Mesenchymal stem cell (in vitro differentiated cells and primary cell): ENCODE results near the gene KASH5.
"Not testable (repeated sequence)": the region's sequence is repeated elsewhere in the genome, so short reads cannot be mapped to it uniquely, and the experiment has no call there.

Source experiments
- DNase-seq: peaks from one replicate; pipeline ENCODE4 v3.0.0-alpha.2; 2013
- H2AFZ ChIP-seq: one replicate; pipeline ENCODE4 v1.6.1; 2013; ENCODE audit warnings: low read depth, mild to moderate bottlenecking, control low read depth, inconsistent platforms, low read length, moderate library complexity
- H2AK5ac ChIP-seq: 2 replicates; pipeline ENCODE4 v1.6.1; 2013; ENCODE audit warnings: low read length, moderate library complexity, mild to moderate bottlenecking, inconsistent platforms; ENCODE audit not compliant: severe bottlenecking
- H2BK120ac ChIP-seq: one replicate; pipeline ENCODE4 v1.6.1; 2013; ENCODE audit warnings: low read depth, mild to moderate bottlenecking, inconsistent platforms, low read length, moderate library complexity
- H2BK12ac ChIP-seq, 2 experiments: one replicate each; pipeline ENCODE4 v1.6.1; 2013; ENCODE audit warnings: inconsistent platforms in 2 of 2, low read length in 2 of 2, mild to moderate bottlenecking in 2 of 2, moderate library complexity in 2 of 2, control low read depth in 1 of 2
- H2BK15ac ChIP-seq: one replicate; pipeline ENCODE4 v1.6.1; 2013; ENCODE audit warnings: mild to moderate bottlenecking, low read depth, inconsistent platforms; ENCODE audit not compliant: poor library complexity, severe bottlenecking
- H2BK5ac ChIP-seq: 2 replicates; pipeline ENCODE4 v1.6.1; 2013; ENCODE audit warnings: low read depth, mild to moderate bottlenecking, low read length, control low read depth, inconsistent platforms; ENCODE audit not compliant: poor library complexity, severe bottlenecking
- H3K14ac ChIP-seq, 2 experiments: one replicate each; pipeline ENCODE4 v1.6.1; 2013; ENCODE audit warnings: inconsistent platforms in 2 of 2, low read length in 2 of 2, control low read depth in 1 of 2, mild to moderate bottlenecking in 1 of 2, moderate library complexity in 1 of 2
- H3K18ac ChIP-seq, 2 experiments: one replicate each; pipeline ENCODE4 v1.6.1; 2013; ENCODE audit warnings: inconsistent platforms in 2 of 2, low read length in 2 of 2, control low read depth in 1 of 2, low read depth in 1 of 2, mild to moderate bottlenecking in 1 of 2
- H3K23ac ChIP-seq, 2 experiments: one replicate each; pipeline ENCODE4 v1.6.1; 2013; ENCODE audit warnings: inconsistent platforms in 2 of 2, low read length in 2 of 2, mild to moderate bottlenecking in 2 of 2, moderate library complexity in 2 of 2, control low read depth in 1 of 2
- H3K27ac ChIP-seq: 2 replicates; pipeline ENCODE4 v1.5.1; 2013; ENCODE audit warnings: mild to moderate bottlenecking, moderate library complexity, low read length, control low read depth, inconsistent platforms; ENCODE audit not compliant: poor library complexity, severe bottlenecking
- H3K27me3 ChIP-seq, 2 experiments: 2 replicates each; pipeline versions ENCODE4 v1.6.1 to v1.7.0; 2013; ENCODE audit warnings: low read length in 2 of 2, mild to moderate bottlenecking in 2 of 2, moderate library complexity in 2 of 2, control low read depth in 1 of 2, inconsistent platforms in 1 of 2; ENCODE audit not compliant: control insufficient read depth in 1 of 2, insufficient read depth in 1 of 2
- H3K36me3 ChIP-seq, 2 experiments: 2 replicates each; pipeline versions ENCODE4 v1.6.1 to v1.7.0; 2013; ENCODE audit warnings: low read length in 2 of 2, control low read depth in 1 of 2, inconsistent platforms in 1 of 2, low read depth in 1 of 2, mild to moderate bottlenecking in 1 of 2; ENCODE audit not compliant: insufficient read depth in 2 of 2, control insufficient read depth in 1 of 2
- H3K4ac ChIP-seq, 2 experiments: one replicate each; pipeline ENCODE4 v1.6.1; 2013; ENCODE audit warnings: inconsistent platforms in 2 of 2, low read length in 2 of 2, mild to moderate bottlenecking in 2 of 2, moderate library complexity in 2 of 2, control low read depth in 1 of 2, low read depth in 1 of 2
- H3K4me1 ChIP-seq: 2 replicates; pipeline ENCODE4 v1.6.1; 2013; ENCODE audit warnings: low read depth, low read length, control low read depth; ENCODE audit not compliant: control insufficient read depth, insufficient read depth
- H3K4me2 ChIP-seq: 2 replicates; pipeline ENCODE4 v1.6.1; 2013; ENCODE audit warnings: low read length, mild to moderate bottlenecking, inconsistent platforms; ENCODE audit not compliant: poor library complexity, severe bottlenecking
- H3K4me3 ChIP-seq, 2 experiments: 2 replicates each; pipeline versions ENCODE4 v1.5.1 to v1.7.0; 2013; ENCODE audit warnings: low read length in 2 of 2, mild to moderate bottlenecking in 2 of 2, control low read depth in 1 of 2, low read depth in 1 of 2; ENCODE audit not compliant: insufficient read depth in 1 of 2
- H3K79me1 ChIP-seq: replicated peaks from 2 replicates; pipeline ENCODE4 v1.6.1; 2013; ENCODE audit warnings: mild to moderate bottlenecking, control low read depth, low read length, inconsistent platforms; ENCODE audit not compliant: poor library complexity, severe bottlenecking
- H3K9ac ChIP-seq: 2 replicates; pipeline ENCODE4 v1.7.0; 2013; ENCODE audit warnings: mild to moderate bottlenecking, low read length, moderate library complexity
- H3K9me3 ChIP-seq: 2 replicates; pipeline ENCODE4 v1.7.0; 2013; ENCODE audit warnings: mild to moderate bottlenecking, low read length; ENCODE audit not compliant: control insufficient read depth
- H4K8ac ChIP-seq: one replicate; pipeline ENCODE4 v1.6.1; 2013; ENCODE audit warnings: inconsistent platforms, mild to moderate bottlenecking, low read length, moderate library complexity
- H4K91ac ChIP-seq: one replicate; pipeline ENCODE4 v1.6.1; 2013; ENCODE audit warnings: mild to moderate bottlenecking, low read length, inconsistent platforms
- WGBS: methylation state at CpG from one replicate; pipeline ENCODE4 v1.1.7; 2013; ENCODE audit warnings: mixed read lengths; 5-methylcytosine and 5-hydroxymethylcytosine counted together

The KASH5 gene

DNA sequence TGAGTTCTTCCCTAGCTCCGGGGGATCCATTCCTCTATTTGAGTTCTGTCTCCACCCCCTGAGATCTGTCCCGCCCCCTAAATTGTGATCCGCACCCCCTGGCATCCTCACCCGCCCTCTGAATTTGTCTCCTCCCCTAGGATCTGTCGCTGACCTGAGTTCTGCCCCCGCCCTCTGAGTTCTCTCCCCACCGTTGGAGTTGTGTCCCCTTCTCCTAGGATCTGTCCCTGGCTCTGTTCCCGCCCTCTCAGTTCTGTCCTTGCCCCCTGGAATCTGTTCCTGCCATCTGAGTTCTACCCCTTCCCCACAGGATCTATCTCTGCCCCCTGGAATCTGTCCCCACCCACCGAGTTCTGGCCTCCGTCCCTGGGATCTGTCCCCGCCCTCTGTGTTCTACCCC is 54.3 kb downstream of the KASH5 start:
- no peak overlapping the region for H2BK15ac ChIP-seq
- no peaks in the 10 kb centered on the region for H3K9me3 ChIP-seq
- peaks cover 11% of the 10 kb centered on the region for H3K4me1 ChIP-seq
- no peak overlapping the region for H4K8ac ChIP-seq
- 11% methylated on average over 11 of the region's 11 CpGs for WGBS
- no peak overlapping the region for H3K14ac ChIP-seq
- no peak overlapping the region for H3K4ac ChIP-seq
- H3K4me3 ChIP-seq, result no peak overlapping the region
- H3K4me2 ChIP-seq, result no peak overlapping the region
- no peak for DNase-seq
- H4K91ac ChIP-seq, result no peak overlapping the region
- no peak overlapping the region for H2AK5ac ChIP-seq
- H3K18ac ChIP-seq, result no peak overlapping the region
- peaks cover 49 to 51% of the 10 kb centered on the region in 2 experiments for H3K27me3 ChIP-seq
- H3K79me1 ChIP-seq, result no peaks in the 10 kb centered on the region
- no peak overlapping the region for H3K27ac ChIP-seq
- no peak overlapping the region for H3K23ac ChIP-seq
- H2BK12ac ChIP-seq, result no peak overlapping the region
- H2BK5ac ChIP-seq, result no peak overlapping the region
- no peak overlapping the region for H2BK120ac ChIP-seq
- H3K9ac ChIP-seq, result no peak overlapping the region
- H3K36me3 ChIP-seq, result peaks cover 2 to 16% of the 10 kb centered on the region in 2 experiments
- no peak overlapping the region for H2AFZ ChIP-seq

DNA sequence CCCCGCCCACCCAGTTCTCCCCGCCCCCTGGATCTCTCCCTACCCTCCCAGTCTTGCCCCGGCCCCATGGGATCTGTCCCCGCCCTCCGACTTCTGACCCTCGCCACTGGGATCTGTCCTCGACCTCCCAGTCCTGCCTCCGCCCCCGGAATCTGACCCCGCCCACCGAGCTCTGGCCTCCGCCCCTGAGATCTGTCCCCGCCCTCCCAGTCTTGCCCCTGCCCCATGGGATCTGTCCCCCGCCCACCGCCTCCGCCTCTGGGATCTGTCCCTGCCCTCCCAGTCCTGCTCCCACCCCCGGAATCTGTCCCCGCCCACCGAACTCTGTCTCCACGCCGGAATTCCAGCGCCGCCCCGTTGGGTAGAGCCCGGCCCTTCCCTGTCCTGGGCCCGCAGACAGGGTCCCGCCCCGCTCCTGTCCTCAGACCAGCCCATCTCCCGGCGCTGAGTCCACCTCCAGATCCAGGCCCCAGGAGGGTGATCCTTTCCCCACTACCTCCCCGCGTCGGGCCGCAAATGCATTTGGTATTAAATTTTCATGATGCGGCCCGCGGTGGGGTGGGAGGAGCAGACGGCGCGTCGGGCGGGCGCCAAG is 54.8 kb downstream of the KASH5 start:
- H3K4me3 ChIP-seq, result peak overlapping the region; percentile 59 to 80

DNA sequence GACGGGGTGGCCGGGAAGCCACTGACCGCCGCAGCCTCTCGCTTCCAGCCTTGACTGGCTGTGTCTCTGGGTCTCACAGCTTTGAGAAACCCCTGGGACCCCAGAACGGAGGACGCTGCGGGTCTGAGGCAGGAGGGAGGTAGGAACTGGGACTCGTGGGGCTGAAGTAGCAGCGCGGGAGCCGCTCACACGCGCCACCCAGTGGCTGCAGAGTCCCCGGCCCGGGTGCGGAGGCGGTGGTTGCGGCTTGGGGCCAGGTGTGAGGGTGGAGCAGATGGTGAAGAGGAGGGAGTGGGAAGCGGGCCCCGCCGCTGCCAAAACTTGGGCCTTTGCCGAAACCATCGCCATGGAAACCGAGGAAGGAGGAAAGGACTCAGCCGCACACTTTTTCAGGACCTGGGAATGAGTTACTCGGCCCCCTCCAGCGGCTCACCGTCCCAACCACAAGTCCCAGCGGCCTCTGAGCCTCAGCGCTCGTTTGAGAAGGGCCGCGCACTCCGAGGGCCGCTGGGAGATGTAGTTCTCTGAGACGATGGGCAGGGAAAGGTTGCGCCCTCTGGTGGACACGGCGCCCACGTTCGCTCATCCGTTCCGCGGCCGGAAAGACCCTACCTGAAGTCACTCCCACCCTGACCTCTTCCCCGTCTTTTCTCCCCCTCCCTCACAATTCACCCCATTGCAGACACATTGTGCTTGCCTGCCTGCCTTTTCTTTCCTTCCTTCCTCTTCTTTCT is 55.5 kb downstream of the KASH5 start:
- H2AFZ ChIP-seq, result peak overlapping the region; percentile 75
- H3K4me2 ChIP-seq, result peak overlapping the region; percentile 92
- H3K4me3 ChIP-seq, result peak overlapping the region; percentile 59 to 80
- no peak overlapping the region for H3K4ac ChIP-seq
- no peak overlapping the region for H2BK15ac ChIP-seq
- no peak overlapping the region for H2AK5ac ChIP-seq
- peak overlapping the region; percentile 67 for H4K8ac ChIP-seq
- peak overlapping the region; percentile 62 for H4K91ac ChIP-seq
- H3K14ac ChIP-seq, result no peak overlapping the region
- no peaks in the 10 kb centered on the region for H3K9me3 ChIP-seq
- peaks cover 7% of the 10 kb centered on the region for H3K79me1 ChIP-seq
- no peak overlapping the region for H3K23ac ChIP-seq
- peak overlapping the region in 1 of 2 experiments; percentile 75 for H3K18ac ChIP-seq
- H3K4me1 ChIP-seq, result peaks cover 13% of the 10 kb centered on the region
- peaks cover 3 to 28% of the 10 kb centered on the region in 2 experiments for H3K36me3 ChIP-seq
- 0% methylated on average over 32 of the region's 47 CpGs for WGBS
- DNase-seq, result peak; percentile 95
- peaks cover 37 to 39% of the 10 kb centered on the region in 2 experiments for H3K27me3 ChIP-seq
- peak overlapping the region in 1 of 2 experiments; percentile 10 for H2BK12ac ChIP-seq
- H3K27ac ChIP-seq, result no peak overlapping the region
- no peak overlapping the region for H2BK5ac ChIP-seq
- peak overlapping the region; percentile 74 for H3K9ac ChIP-seq
- peak overlapping the region; percentile 24 for H2BK120ac ChIP-seq

More for the DNA sequence above, 54.8 kb downstream of the KASH5 start:
- Histone ChIP-seq H3K4me1 (peaks cover 13% of the 10 kb centered on the region), H2BK12ac (no peak overlapping the region), H3K4ac (no peak overlapping the region), H4K91ac (peak overlapping the region; percentile 62), H3K79me1 (peaks cover under 1% of the 10 kb centered on the region), H3K27ac (no peak overlapping the region), H2BK15ac (no peak overlapping the region), H3K27me3 (peaks cover 44 to 45% of the 10 kb centered on the region in 2 experiments), H3K36me3 (peaks cover 2 to 21% of the 10 kb centered on the region in 2 experiments), H2BK120ac (peak overlapping the region; percentile 24), H3K9ac (peak overlapping the region; percentile 74), H3K14ac (no peak overlapping the region), H2AK5ac (no peak overlapping the region), H3K9me3 (no peaks in the 10 kb centered on the region), H4K8ac (peak overlapping the region; percentile 67), H3K4me2 (peak overlapping the region; percentile 92), H2AFZ (peak overlapping the region; percentile 75), H3K18ac (peak overlapping the region in 1 of 2 experiments; percentile 75), H2BK5ac (no peak overlapping the region), H3K23ac (no peak overlapping the region)
- under 1% methylated on average over 41 of the region's 43 CpGs for WGBS
- DNase-seq, result peak; percentile 92

DNA sequence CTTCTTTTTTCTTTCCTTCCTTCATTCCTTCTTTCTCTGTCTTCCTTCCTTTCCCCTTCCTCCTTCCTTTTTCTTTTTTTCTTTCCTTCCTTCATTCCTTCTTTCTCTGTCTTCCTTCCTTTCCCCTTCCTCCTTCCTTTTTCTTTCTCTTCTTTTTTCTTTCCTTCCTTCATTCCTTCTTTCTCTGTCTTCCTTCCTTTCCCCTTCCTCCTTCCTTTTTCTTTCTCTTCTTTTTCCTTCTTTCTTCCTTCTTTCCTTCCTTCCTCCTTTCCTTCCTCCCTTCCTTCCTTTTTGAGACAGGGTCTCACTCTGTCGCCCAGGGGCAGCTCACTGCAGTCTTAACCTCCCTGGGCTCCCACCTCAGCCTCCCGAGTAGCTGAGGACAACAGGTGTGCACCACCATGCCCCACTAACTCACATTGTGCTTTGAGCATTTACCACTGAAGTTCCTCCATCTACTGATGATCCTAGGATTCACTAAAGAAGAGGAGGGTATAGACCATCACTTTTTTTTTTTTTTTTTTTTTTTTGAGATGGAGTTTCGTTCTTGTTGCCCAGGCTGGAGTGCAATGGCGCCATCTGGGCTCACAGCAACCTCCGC is 56.2 kb downstream of the KASH5 start:
- H4K8ac ChIP-seq, DNase-seq, H3K4me2 ChIP-seq, H2AFZ ChIP-seq, H3K9me3 ChIP-seq, H3K23ac ChIP-seq, H3K18ac ChIP-seq, H2BK15ac ChIP-seq, H3K14ac ChIP-seq, H4K91ac ChIP-seq, H3K4me3 ChIP-seq, H3K9ac ChIP-seq, H2AK5ac ChIP-seq, H3K27ac ChIP-seq, H2BK12ac ChIP-seq, H2BK120ac ChIP-seq, H3K4ac ChIP-seq, H2BK5ac ChIP-seq: not testable (repeated sequence)
- peaks cover 8 to 34% of the 10 kb centered on the region in 2 experiments for H3K36me3 ChIP-seq
- H3K79me1 ChIP-seq, result peaks cover 11% of the 10 kb centered on the region
- H3K27me3 ChIP-seq, result peaks cover 31 to 32% of the 10 kb centered on the region in 2 experiments
- 88% methylated on average over 5 of the region's 5 CpGs for WGBS
- H3K4me1 ChIP-seq, result peaks cover 13% of the 10 kb centered on the region
